OCI-LY3 (cell line): ENCODE measurements around the gene USP20.

Experiments used
- EZH2phosphoT487 ChIP-seq: fragments of 200-600 bp; shearing (Covaris generic); IDR thresholded peaks from 2 replicates; pipeline ENCODE4 v1.6.1; 2018; ENCODE audit warnings: antibody characterized with exemption, mixed run types, low read depth
- TF ChIP-seq, protein P1 (sequence below): fragments of 200-600, 300-600 bp; sonication (generic); IDR thresholded peaks from 2 replicates; pipeline ENCODE4 v1.5.1; 2014; ENCODE audit warnings: antibody characterized with exemption, low read length, low read depth

DNA sequence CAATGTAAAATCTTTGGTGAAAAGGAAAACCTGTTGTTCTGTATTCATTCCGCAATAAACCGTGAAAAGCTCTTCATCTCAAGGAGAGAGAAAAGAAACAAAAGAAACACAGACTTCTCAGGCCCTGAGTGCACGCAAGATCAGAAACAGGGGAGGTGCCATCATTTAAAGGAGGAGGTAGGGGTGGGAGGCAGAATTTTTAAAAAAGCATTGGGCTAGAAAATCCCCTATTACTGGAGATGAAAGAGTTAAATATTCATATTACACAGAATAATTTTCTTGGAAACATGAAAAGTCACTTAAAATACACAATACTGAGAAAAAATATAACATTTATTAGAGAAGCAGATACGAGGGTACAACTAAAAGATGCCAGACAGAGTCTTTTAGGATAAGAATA lies 56.3 kb downstream of the USP20 start:
- TF ChIP-seq, protein P1, sequence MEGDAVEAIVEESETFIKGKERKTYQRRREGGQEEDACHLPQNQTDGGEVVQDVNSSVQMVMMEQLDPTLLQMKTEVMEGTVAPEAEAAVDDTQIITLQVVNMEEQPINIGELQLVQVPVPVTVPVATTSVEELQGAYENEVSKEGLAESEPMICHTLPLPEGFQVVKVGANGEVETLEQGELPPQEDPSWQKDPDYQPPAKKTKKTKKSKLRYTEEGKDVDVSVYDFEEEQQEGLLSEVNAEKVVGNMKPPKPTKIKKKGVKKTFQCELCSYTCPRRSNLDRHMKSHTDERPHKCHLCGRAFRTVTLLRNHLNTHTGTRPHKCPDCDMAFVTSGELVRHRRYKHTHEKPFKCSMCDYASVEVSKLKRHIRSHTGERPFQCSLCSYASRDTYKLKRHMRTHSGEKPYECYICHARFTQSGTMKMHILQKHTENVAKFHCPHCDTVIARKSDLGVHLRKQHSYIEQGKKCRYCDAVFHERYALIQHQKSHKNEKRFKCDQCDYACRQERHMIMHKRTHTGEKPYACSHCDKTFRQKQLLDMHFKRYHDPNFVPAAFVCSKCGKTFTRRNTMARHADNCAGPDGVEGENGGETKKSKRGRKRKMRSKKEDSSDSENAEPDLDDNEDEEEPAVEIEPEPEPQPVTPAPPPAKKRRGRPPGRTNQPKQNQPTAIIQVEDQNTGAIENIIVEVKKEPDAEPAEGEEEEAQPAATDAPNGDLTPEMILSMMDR, result no peak
- TF ChIP-seq EZH2phosphoT487, result no peak
